ENCODE results near the gene IRF7. TPM values are rescaled to one million over a fixed set of nuclear protein-coding genes. Genes with fewer than 3 reads are reported as not detected.

Gene IRF7
- polyA plus RNA-seq, 1 experiment = 6.1 TPM

DNA sequence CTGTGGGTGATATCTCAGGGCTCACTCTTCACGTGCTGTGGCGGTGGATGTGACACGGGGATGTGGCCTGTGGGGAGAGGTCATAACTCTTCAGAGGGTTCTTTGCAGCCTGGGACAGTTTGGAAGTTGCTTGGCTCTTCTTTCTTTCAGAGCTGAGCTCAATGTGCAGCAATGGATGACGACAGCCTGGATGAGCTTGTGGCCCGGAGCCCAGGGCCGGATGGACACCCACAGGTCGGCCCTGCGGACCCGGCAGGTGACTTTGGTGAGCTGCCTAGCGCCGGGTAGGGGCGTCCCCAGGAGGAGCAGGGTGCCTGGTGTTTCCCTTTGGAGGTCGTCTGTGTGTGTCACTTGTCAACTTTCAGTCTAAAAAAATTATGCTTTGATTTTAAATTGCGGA is 34.4 kb downstream of the IRF7 start:
- no peak for DNase-seq (ENCODE audit: low read depth)
- POLR2A ChIA-PET = no interaction called here

DNA sequence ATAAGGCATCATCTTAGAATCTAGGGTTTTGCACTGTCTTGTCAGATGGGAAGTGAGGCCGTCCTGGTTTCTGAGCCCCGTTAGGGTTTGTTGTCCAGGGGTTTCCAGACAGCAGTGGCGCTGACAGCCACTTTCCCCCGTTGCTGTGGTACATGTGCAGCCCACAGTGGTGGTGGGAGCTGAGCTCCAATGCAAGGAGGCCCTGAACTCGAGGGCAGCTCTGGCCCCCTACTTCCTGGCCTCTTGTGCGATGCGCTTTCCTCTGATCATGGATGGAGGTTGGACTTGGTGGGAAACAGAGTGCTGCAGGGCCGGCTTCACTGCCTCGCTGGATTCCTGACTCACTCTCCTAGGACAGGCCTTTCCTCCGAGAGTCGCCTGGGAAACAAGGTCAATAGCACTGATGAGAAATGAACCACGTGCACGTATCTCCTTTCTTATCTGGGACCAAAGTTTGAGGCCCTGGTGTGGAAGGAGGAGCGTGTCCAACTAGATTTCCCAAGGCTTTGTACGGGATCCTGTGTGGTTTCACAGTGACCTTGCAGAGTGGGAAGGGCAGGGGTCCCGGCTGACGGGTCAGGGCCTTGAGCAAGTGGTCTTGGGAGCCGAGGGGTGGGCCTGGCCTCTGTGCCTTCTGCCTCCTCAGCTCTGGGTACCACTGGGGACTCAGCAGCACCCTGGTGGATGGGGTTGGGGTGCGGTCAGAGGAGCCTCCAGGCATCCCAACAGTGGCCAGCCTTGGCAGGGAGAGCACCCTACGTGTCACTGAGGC is 35.7 kb downstream of the IRF7 start:
- Histone ChIP-seq H3K27me3 (ENCODE audit: control insufficient read depth, insufficient read depth, low read length) (no peaks in the 10 kb centered on the region), H3K36me3 (ENCODE audit: control insufficient read depth, insufficient read depth, low read length) (peaks cover 15% of the 10 kb centered on the region), H3K4me3 (ENCODE audit: low read depth, low read length) (no peak overlapping the region)
- ChIA-PET CTCF (no interaction called here), POLR2A (no interaction called here)
- no peak for DNase-seq (ENCODE audit: low read depth)
- TF ChIP-seq CTCF (IDR thresholded peaks at IDR 0.05; ENCODE audit: insufficient read depth, low read depth, low read length) = no peak

More for the DNA sequence above, 34.4 kb downstream of the IRF7 start:
- TF ChIP-seq CTCF (IDR thresholded peaks at IDR 0.05; ENCODE audit: insufficient read depth, low read depth, low read length) = no peak
- no peaks in the 10 kb centered on the region for H3K27me3 ChIP-seq (ENCODE audit: control insufficient read depth, insufficient read depth, low read length)
- H3K4me3 ChIP-seq (ENCODE audit: low read depth, low read length) = no peak overlapping the region
- CTCF ChIA-PET = no interaction called here
- H3K36me3 ChIP-seq (ENCODE audit: control insufficient read depth, insufficient read depth, low read length) = peaks cover 15% of the 10 kb centered on the region

DNA sequence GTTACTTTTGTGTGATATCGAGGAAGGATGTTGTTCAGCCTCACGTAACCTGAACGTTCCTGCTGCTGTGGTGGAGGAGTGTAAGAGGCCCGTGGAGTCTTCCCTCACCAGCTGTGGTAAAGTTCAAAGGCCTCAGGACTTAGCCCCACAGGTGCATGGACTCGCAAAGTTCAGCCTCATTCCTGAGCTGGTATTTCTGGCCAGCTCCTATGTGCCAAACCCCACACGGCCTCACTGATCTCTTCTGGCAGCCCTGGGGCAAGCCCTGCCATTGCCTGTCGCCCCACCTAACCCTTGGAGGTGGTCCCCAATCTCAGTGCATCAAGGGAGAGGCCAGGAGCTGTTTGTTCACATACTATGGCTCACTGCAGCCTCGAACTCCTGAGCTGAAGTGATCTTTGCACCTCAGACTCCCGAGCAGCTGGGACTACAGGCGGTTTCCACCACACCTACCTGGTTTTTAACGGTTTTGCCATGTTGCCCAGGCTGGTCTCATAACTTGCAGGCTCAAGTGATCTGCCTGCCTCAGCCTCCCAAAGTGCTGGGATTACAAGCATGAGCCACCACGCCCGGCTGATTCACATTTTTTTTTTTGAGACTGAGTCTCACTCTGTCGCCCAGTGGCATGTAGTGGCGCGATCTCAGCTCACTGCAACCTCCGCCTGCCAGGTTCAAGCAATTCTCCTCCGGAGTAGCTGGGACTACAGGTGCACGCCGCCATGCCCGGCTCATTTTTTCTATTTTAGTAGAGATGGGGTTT is 37.3 kb downstream of the IRF7 start:
- ChIA-PET CTCF (no interaction called here), POLR2A (no interaction called here)
- Histone ChIP-seq H3K36me3 (ENCODE audit: control insufficient read depth, insufficient read depth, low read length) (peaks cover 8% of the 10 kb centered on the region), H3K27me3 (ENCODE audit: control insufficient read depth, insufficient read depth, low read length) (no peaks in the 10 kb centered on the region), H3K4me3 (ENCODE audit: low read depth, low read length) (no peak overlapping the region; the same call in 1 of the 2 replicates)
- no peak for TF ChIP-seq CTCF (IDR thresholded peaks at IDR 0.05; ENCODE audit: insufficient read depth, low read depth, low read length)
- DNase-seq (ENCODE audit: low read depth) = no peak

GRCh38 chr11:577611-577894 is 38.2 kb downstream of the IRF7 start:
- TF ChIP-seq CTCF (IDR thresholded peaks at IDR 0.05; ENCODE audit: insufficient read depth, low read depth, low read length) = no peak
- H3K27me3 ChIP-seq (ENCODE audit: control insufficient read depth, insufficient read depth, low read length) = no peaks in the 10 kb centered on the region
- peaks cover 7% of the 10 kb centered on the region for H3K36me3 ChIP-seq (ENCODE audit: control insufficient read depth, insufficient read depth, low read length)
- ChIA-PET POLR2A (no interaction called here), CTCF (interaction anchor here (0.9 kb wide), 1 partner anchor 23 kb away, joined by 3 read pairs; no protein-coding TSS in a partner anchor)
- peak overlapping the region; percentile 99 for H3K4me3 ChIP-seq (ENCODE audit: low read depth, low read length)
- DNase-seq (ENCODE audit: low read depth) = no peak

- CTCF ChIA-PET = interaction anchor here (0.9 kb wide), 1 partner anchor 23 kb away, joined by 3 read pairs; no protein-coding TSS in a partner anchor
- no peak for DNase-seq (ENCODE audit: low read depth)
- Histone ChIP-seq H3K27me3 (ENCODE audit: control insufficient read depth, insufficient read depth, low read length) (no peaks in the 10 kb centered on the region), H3K36me3 (ENCODE audit: control insufficient read depth, insufficient read depth, low read length) (peaks cover 6% of the 10 kb centered on the region), H3K4me3 (ENCODE audit: low read depth, low read length) (peak overlapping the region; percentile 99)
- no peak for TF ChIP-seq CTCF (IDR thresholded peaks at IDR 0.05; ENCODE audit: insufficient read depth, low read depth, low read length)
- POLR2A ChIA-PET = no interaction called here
Observed at GRCh38 chr11:576811-577610, 38.7 kb downstream of the IRF7 start.

All from BJ (cell line).